IMR-90 (cell line): ENCODE data around the gene PLEKHB1. TPM values are rescaled to one million over a fixed set of nuclear protein-coding genes. Genes with fewer than 3 reads are reported as not detected.

Experiments
- ATAC-seq: fragments of 200-7000 bp; cut with Tn5 transposase; 2 replicates; pipeline ENCODE4 v1.9.1; 2020; ENCODE audit warnings: low read depth, mild to moderate bottlenecking, moderate library complexity
- BruUV-seq: library from RNA; stranded (reverse); fragments of 400-500 nt; replicated peaks from 2 replicates; lab custom pipeline; 2021; lab: Mats Ljungman, UMichigan
- CTCF ChIA-PET: fragments of 300-600 bp; formaldehyde crosslinking; extraction: SDS; loops from one replicate; lab custom pipeline; 2021; ENCODE audit warnings: antibody characterized with exemption; lab: Yijun Ruan, JAX
- POLR2A ChIA-PET: fragments of 300-600 bp; sonication (Branson Sonifier 250); formaldehyde crosslinking; loops from one replicate; lab custom pipeline; 2022; ENCODE audit warnings: antibody characterized with exemption; ENCODE audit not compliant: unreplicated experiment; lab: Charles Lee
- DNase-seq: peaks from one replicate; pipeline ENCODE4 v3.0.0; 2013
- H2AFZ ChIP-seq: replicated peaks from 2 replicates; pipeline ENCODE3; 2013; ENCODE audit warnings: low read length, mild to moderate bottlenecking; ENCODE audit not compliant: poor library complexity
- H2AK5ac ChIP-seq: 2 replicates; pipeline ENCODE4 v1.6.1; 2013; ENCODE audit warnings: low read depth, low read length, inconsistent platforms
- H2AK9ac ChIP-seq: replicated peaks from 2 replicates; pipeline ENCODE3; 2013; ENCODE audit warnings: mild to moderate bottlenecking, low read depth, low read length, moderate library complexity; ENCODE audit not compliant: poor library complexity
- H2BK120ac ChIP-seq: 2 replicates; pipeline ENCODE4 v1.6.1; 2013; ENCODE audit warnings: low read depth, low read length, inconsistent platforms
- H2BK15ac ChIP-seq: 3 replicates; pipeline ENCODE4 v1.6.1; 2013; ENCODE audit warnings: low read depth, low read length, inconsistent platforms
- H2BK20ac ChIP-seq: 2 replicates; pipeline ENCODE4 v1.6.1; 2013; ENCODE audit warnings: low read depth, mild to moderate bottlenecking, inconsistent platforms, low read length, moderate library complexity
- H2BK5ac ChIP-seq: 2 replicates; pipeline ENCODE4 v1.6.1; 2013; ENCODE audit warnings: mild to moderate bottlenecking, low read depth, low read length, inconsistent platforms; ENCODE audit not compliant: poor library complexity, severe bottlenecking
- H3K14ac ChIP-seq: replicated peaks from 2 replicates; pipeline ENCODE4 v1.6.1; 2013; ENCODE audit warnings: low read depth, low read length, inconsistent platforms
- H3K18ac ChIP-seq: 2 replicates; pipeline ENCODE4 v1.6.1; 2013; ENCODE audit warnings: low read depth, low read length, control low read depth
- H3K23ac ChIP-seq: 2 replicates; pipeline ENCODE4 v1.6.1; 2013; ENCODE audit warnings: low read depth, low read length, inconsistent platforms
- H3K27ac ChIP-seq: 2 replicates; pipeline ENCODE4 v1.5.1; 2013; ENCODE audit warnings: mild to moderate bottlenecking, control low read depth, low read length; ENCODE audit not compliant: insufficient read depth
- H3K27me3 ChIP-seq: 2 replicates; pipeline ENCODE4 v1.6.1; 2013; ENCODE audit warnings: low read length; ENCODE audit not compliant: control insufficient read depth, insufficient read depth
- H3K36me3 ChIP-seq: 2 replicates; pipeline ENCODE4 v1.6.1; 2013; ENCODE audit warnings: low read length, mixed read lengths; ENCODE audit not compliant: control insufficient read depth, insufficient read depth
- H3K4ac ChIP-seq: 2 replicates; pipeline ENCODE4 v1.6.1; 2013; ENCODE audit warnings: low read depth, low read length, inconsistent platforms
- H3K4me1 ChIP-seq: 2 replicates; pipeline ENCODE4 v1.6.1; 2013; ENCODE audit warnings: low read length, mixed read lengths; ENCODE audit not compliant: control insufficient read depth, insufficient read depth
- H3K4me2 ChIP-seq: 2 replicates; pipeline ENCODE4 v1.6.1; 2013; ENCODE audit warnings: low read depth, mild to moderate bottlenecking, control low read depth, low read length, moderate library complexity
- H3K4me3 ChIP-seq: 2 replicates; pipeline ENCODE4 v1.5.1; 2013; ENCODE audit warnings: low read depth, mild to moderate bottlenecking, control low read depth, low read length, moderate library complexity; ENCODE audit not compliant: insufficient read depth
- H3K56ac ChIP-seq: 2 replicates; pipeline ENCODE4 v1.6.1; 2013; ENCODE audit warnings: low read length, inconsistent platforms; ENCODE audit not compliant: insufficient read depth; ENCODE audit errors: extremely low read depth
- H3K79me1 ChIP-seq, 2 experiments: 2 replicates each; pipeline ENCODE4 v1.6.1; 2013; ENCODE audit warnings: low read length in 2 of 2, inconsistent platforms in 1 of 2, low read depth in 1 of 2
- H3K9ac ChIP-seq: 2 replicates; pipeline ENCODE4 v1.6.1; 2013; ENCODE audit warnings: low read depth, low read length, control low read depth
- H3K9me1 ChIP-seq: 2 replicates; pipeline ENCODE4 v1.6.1; 2013; ENCODE audit warnings: low read length, inconsistent platforms; ENCODE audit not compliant: insufficient read depth
- H3K9me3 ChIP-seq: 2 replicates; pipeline ENCODE4 v1.6.1; 2013; ENCODE audit warnings: low read length; ENCODE audit not compliant: control insufficient read depth, insufficient read depth
- H4K20me1 ChIP-seq: 2 replicates; pipeline ENCODE4 v1.6.1; 2013; ENCODE audit warnings: low read length, inconsistent platforms; ENCODE audit not compliant: insufficient read depth
- H4K5ac ChIP-seq: 2 replicates; pipeline ENCODE4 v1.6.1; 2013; ENCODE audit warnings: mild to moderate bottlenecking, low read depth, low read length, control low read depth
- H4K8ac ChIP-seq, 2 experiments: 2 replicates each; pipeline ENCODE4 v1.6.1; 2013; ENCODE audit warnings: low read depth in 2 of 2, low read length in 2 of 2, control low read depth in 1 of 2, inconsistent platforms in 1 of 2
- H4K91ac ChIP-seq: 2 replicates; pipeline ENCODE4 v1.6.1; 2013; ENCODE audit warnings: low read depth, low read length, inconsistent platforms; ENCODE audit not compliant: insufficient read depth
- BHLHE40 ChIP-seq: fragments of 150-350 bp; IDR thresholded peaks from 2 replicates; pipeline ENCODE4 v1.6.1; 2016; ENCODE audit warnings: mild to moderate bottlenecking, low read depth, low read length
- CEBPB ChIP-seq: IDR thresholded peaks from 2 replicates; pipeline ENCODE4 v1.6.1; 2012; ENCODE audit warnings: low read depth, low read length, improper control_type of control experiment
- CHD1 ChIP-seq: IDR thresholded peaks from 2 replicates; pipeline ENCODE4 v1.6.1; 2012; ENCODE audit warnings: low read depth, low read length, improper control_type of control experiment
- CTCF ChIP-seq: conservative IDR thresholded peaks from 2 replicates; pipeline ENCODE4 v1.5.1; 2012; ENCODE audit warnings: mild to moderate bottlenecking, low read depth, low read length, improper control_type of control experiment
- ELK1 ChIP-seq: fragments of 150-350 bp; IDR thresholded peaks from 2 replicates; pipeline ENCODE4 v1.6.1; 2016; ENCODE audit warnings: low read depth, mild to moderate bottlenecking, low read length, moderate library complexity, borderline replicate concordance
- FOS ChIP-seq: fragments of 150-350 bp; IDR thresholded peaks from 2 replicates; pipeline ENCODE4 v1.6.1; 2016; ENCODE audit warnings: low read depth, low read length
- MAFK ChIP-seq: IDR thresholded peaks from 2 replicates; pipeline ENCODE4 v1.6.1; 2012; ENCODE audit warnings: low read depth, low read length, improper control_type of control experiment
- MAZ ChIP-seq: IDR thresholded peaks from 2 replicates; pipeline ENCODE4 v1.6.1; 2012; ENCODE audit warnings: low read depth, mild to moderate bottlenecking, low read length, improper control_type of control experiment, moderate library complexity, borderline replicate concordance
- MXI1 ChIP-seq: IDR thresholded peaks from 2 replicates; pipeline ENCODE4 v1.6.1; 2012; ENCODE audit warnings: low read depth, mild to moderate bottlenecking, low read length, moderate library complexity, borderline replicate concordance
- NFE2L2 ChIP-seq: fragments of 150-350 bp; IDR thresholded peaks from 2 replicates; pipeline ENCODE4 v1.6.1; 2016; ENCODE audit warnings: low read depth, mild to moderate bottlenecking, low read length
- POLR2A ChIP-seq: IDR thresholded peaks from 2 replicates; pipeline ENCODE4 v1.6.1; 2012; ENCODE audit warnings: mild to moderate bottlenecking, low read depth, low read length
- RAD21 ChIP-seq: IDR thresholded peaks from 2 replicates; pipeline ENCODE4 v1.6.1; 2012; ENCODE audit warnings: low read length, improper control_type of control experiment
- RCOR1 ChIP-seq: IDR thresholded peaks from 2 replicates; pipeline ENCODE4 v1.6.1; 2012; ENCODE audit warnings: mild to moderate bottlenecking, low read length, improper control_type of control experiment; ENCODE audit not compliant: insufficient replicate concordance
- RFX5 ChIP-seq: IDR thresholded peaks from 2 replicates; pipeline ENCODE4 v1.8.0; 2012; ENCODE audit warnings: low read depth, mild to moderate bottlenecking, low read length, moderate library complexity
- SMC3 ChIP-seq: fragments of 150-350 bp; IDR thresholded peaks from 2 replicates; pipeline ENCODE4 v1.6.1; 2016; ENCODE audit warnings: low read depth, mild to moderate bottlenecking, antibody characterized with exemption, low read length, moderate library complexity
- USF2 ChIP-seq: fragments of 150-350 bp; IDR thresholded peaks from 2 replicates; pipeline ENCODE4 v1.6.1; 2017; ENCODE audit warnings: mild to moderate bottlenecking, antibody characterized with exemption, low read length, low read depth
- WGBS, 2 experiments: methylation state at CpG; one replicate each; pipeline versions ENCODE4 v1.1.5 to v1.1.7; 2013; ENCODE audit warnings: missing lambda C conversion rate in 2 of 2; ENCODE audit not compliant: insufficient read length in 1 of 2; ENCODE audit errors: extremely low coverage in 2 of 2; 5-methylcytosine and 5-hydroxymethylcytosine counted together
- dilution Hi-C: fragments of 300-500 bp; cut with HindIII; formaldehyde crosslinking; loops from one replicate; pipeline ENCODE4 v1.14.3; 2018; ENCODE audit warnings: low sequenced_read_pairs; ENCODE audit not compliant: unreplicated experiment
- in situ Hi-C: fragments of 300-500 bp; cut with MboI; formaldehyde crosslinking; loops from 3 replicates; pipeline ENCODE4 v1.14.3; 2019; ENCODE audit warnings: low sequenced_read_pairs, inconsistent platforms, mixed read lengths
- intact Hi-C: fragments of 100-400 bp; cut with micrococcal nuclease; formaldehyde crosslinking; loops from 2 replicates; pipeline ENCODE4 v1.10.0; 2022
- polyA plus RNA-seq, 3 experiments: library from polyadenylated mRNA; depleted of rRNA; stranded (reverse); fragments of >200 nt; gene quantifications; 2 replicates each; pipeline ENCODE4 v1.2.3, GENCODE V29; 2012; ENCODE audit warnings: low replicate concordance in 1 of 3
- total RNA-seq: library from RNA; depleted of rRNA; stranded (reverse); fragments of >200 nt; gene quantifications from 2 replicates; pipeline ENCODE4 v1.2.3, GENCODE V29; 2012

Gene PLEKHB1
- total and polyA plus RNA-seq, 2 of the 4 experiments (the other 2 are of a cell fraction) = 0.36 to 0.86 TPM

- DNase-seq (no peak), ATAC-seq (no peak)
- H3K9ac ChIP-seq = no peak overlapping the region
- no TSS peak for BruUV-seq
- no peak overlapping the region for H4K5ac ChIP-seq
- no peak overlapping the region for H2AFZ ChIP-seq
- WGBS, 2 experiments = 86% methylated on average over 1 of the region's 5 CpGs; no CpG with 5 or more reads in 1 of the 2 experiments
- H3K4ac ChIP-seq = no peak overlapping the region
- no peak overlapping the region for H2BK20ac ChIP-seq
- CTCF ChIA-PET = interaction anchor here (0.6 kb wide), 1 partner anchor 229 kb away, joined by 4 read pairs; no protein-coding TSS in a partner anchor
- POLR2A ChIA-PET = no interaction called here
- intact Hi-C loops = no loop called here
- no peak overlapping the region for H2BK15ac ChIP-seq
- no peak overlapping the region for H3K18ac ChIP-seq
- no peak overlapping the region for H3K4me3 ChIP-seq
- no peak overlapping the region for H2AK5ac ChIP-seq
- in situ Hi-C loops = no loop called here
- no peak overlapping the region for H2BK5ac ChIP-seq
- H4K91ac ChIP-seq = no peak overlapping the region
- no peak overlapping the region for H4K8ac ChIP-seq
- no peak overlapping the region for H2BK120ac ChIP-seq
- no peak overlapping the region for H2AK9ac ChIP-seq
- no peaks in the 10 kb centered on the region for H3K9me3 ChIP-seq
- H3K4me1 ChIP-seq = peaks cover 2% of the 10 kb centered on the region; the same call in 1 of the 2 replicates
- peaks cover 4% of the 10 kb centered on the region for H3K9me1 ChIP-seq
- TF ChIP-seq RCOR1 = no peak
- TF ChIP-seq RFX5 = no peak
- TF ChIP-seq MXI1 = no peak
- TF ChIP-seq NFE2L2 = no peak
- TF ChIP-seq FOS = no peak
- no peak for TF ChIP-seq RAD21
- TF ChIP-seq USF2 = no peak
- no peak for TF ChIP-seq CTCF
- TF ChIP-seq SMC3 = no peak
- TF ChIP-seq MAZ = no peak
- no peak for TF ChIP-seq CHD1
- TF ChIP-seq ELK1 = no peak
- TF ChIP-seq MAFK = no peak
- TF ChIP-seq CEBPB = no peak
- TF ChIP-seq BHLHE40 = no peak
- no peak for TF ChIP-seq POLR2A
- dilution Hi-C loops = no loop called here
- no peak overlapping the region for H3K4me2 ChIP-seq
- no peak overlapping the region for H3K27ac ChIP-seq
- H3K79me1 ChIP-seq = no peaks in the 10 kb centered on the region
- H3K23ac ChIP-seq = no peak overlapping the region
- no peaks in the 10 kb centered on the region for H3K36me3 ChIP-seq
- H3K14ac ChIP-seq = no peak overlapping the region
- H3K27me3 ChIP-seq = peaks cover 18% of the 10 kb centered on the region
- H3K56ac ChIP-seq = no peak overlapping the region
- no peaks in the 10 kb centered on the region for H4K20me1 ChIP-seq
These were observed 4.9 kb downstream of the PLEKHB1 start for GRCh38 chr11:73651252-73651651.
